PFSK-1 (cell line): Measurements from ENCODE around the gene CCDC184.

Experiments
- FOXP2 ChIP-seq: optimal IDR thresholded peaks from 2 replicates; pipeline ENCODE3; 2011; ENCODE audit warnings: borderline replicate concordance, control low read depth, inconsistent platforms; ENCODE audit not compliant: insufficient read depth; ENCODE audit errors: extremely low read length, extremely low read depth
- POLR2AphosphoS5 ChIP-seq: IDR thresholded peaks from 2 replicates; pipeline ENCODE4 v1.6.1; 2012; ENCODE audit warnings: low read depth, mild to moderate bottlenecking, control low read depth, low read length, moderate library complexity
- REST ChIP-seq, 2 experiments: IDR thresholded peaks; 2 replicates each; pipeline versions ENCODE4 v1.6.1 to v1.8.0; 2011 to 2012; ENCODE audit warnings: low read depth in 2 of 2, low read length in 2 of 2, control low read depth in 1 of 2, inconsistent platforms in 1 of 2, mild to moderate bottlenecking in 1 of 2, moderate library complexity in 1 of 2; ENCODE audit not compliant: insufficient read depth in 1 of 2
- SIN3A ChIP-seq: IDR thresholded peaks from 2 replicates; pipeline ENCODE4 v1.6.1; 2012; ENCODE audit warnings: mild to moderate bottlenecking, low read length, moderate library complexity, borderline replicate concordance; ENCODE audit not compliant: insufficient read depth
- TAF1 ChIP-seq: IDR thresholded peaks from 2 replicates; pipeline ENCODE4 v1.6.1; 2012; ENCODE audit warnings: low read length, control low read depth, borderline replicate concordance; ENCODE audit not compliant: insufficient read depth

Gene CCDC184

GRCh38 chr12:48194799-48195201 is 11.4 kb downstream of the CCDC184 start:
- no peak for TF ChIP-seq SIN3A
- no peak for TF ChIP-seq FOXP2
- TF ChIP-seq POLR2AphosphoS5, result no peak
- no peak for TF ChIP-seq TAF1
- TF ChIP-seq REST (IDR thresholded peaks at IDR 0.05; ENCODE audit: insufficient read depth in 1 of 2, low read depth in 2 of 2, low read length in 2 of 2), result no peak

- no peak for TF ChIP-seq TAF1
- no peak for TF ChIP-seq REST (IDR thresholded peaks at IDR 0.05; ENCODE audit: insufficient read depth in 1 of 2, low read depth in 2 of 2, low read length in 2 of 2)
- no peak for TF ChIP-seq POLR2AphosphoS5
- TF ChIP-seq SIN3A, result no peak
- no peak for TF ChIP-seq FOXP2
Measured at GRCh38 chr12:48197549-48197970, 14.1 kb downstream of the CCDC184 start.

- no peak for TF ChIP-seq SIN3A
- TF ChIP-seq POLR2AphosphoS5, result no peak
- no peak for TF ChIP-seq FOXP2
- no peak for TF ChIP-seq REST (IDR thresholded peaks at IDR 0.05; ENCODE audit: insufficient read depth in 1 of 2, low read depth in 2 of 2, low read length in 2 of 2)
- TF ChIP-seq TAF1, result no peak
Measured at GRCh38 chr12:48197971-48198671, 14.7 kb downstream of the CCDC184 start.

GRCh38 chr12:48198672-48198971 is 15.2 kb downstream of the CCDC184 start:
- no peak for TF ChIP-seq FOXP2

GRCh38 chr12:48198985-48199384 is 15.5 kb downstream of the CCDC184 start:
- TF ChIP-seq POLR2AphosphoS5, result no peak
- TF ChIP-seq SIN3A, result no peak
- TF ChIP-seq REST (IDR thresholded peaks at IDR 0.05; ENCODE audit: insufficient read depth in 1 of 2, low read depth in 2 of 2, low read length in 2 of 2), result no peak
- no peak for TF ChIP-seq FOXP2
- no peak for TF ChIP-seq TAF1
